ENCODE measurements around the gene BRPF1.

- TF ChIP-seq CTCF (conservative IDR thresholded peaks at IDR 0.05; ENCODE audit: low read length) (no peak), EZH2phosphoT487 (IDR thresholded peaks at IDR 0.05; ENCODE audit: borderline replicate concordance) (no peak)
These were observed 14.0 kb downstream of the BRPF1 start for GRCh38 chr3:9745521-9745920.

All from Loucy (cell line).